Mesenchymal stem cell (in vitro differentiated cells and primary cell): ENCODE results near the gene EFHC1.

Experiments
- DNase-seq: peaks from one replicate; pipeline ENCODE4 v3.0.0-alpha.2; 2013
- H2AFZ ChIP-seq: one replicate; pipeline ENCODE4 v1.6.1; 2013; ENCODE audit warnings: low read depth, mild to moderate bottlenecking, control low read depth, inconsistent platforms, low read length, moderate library complexity
- H2AK5ac ChIP-seq: 2 replicates; pipeline ENCODE4 v1.6.1; 2013; ENCODE audit warnings: low read length, moderate library complexity, mild to moderate bottlenecking, inconsistent platforms; ENCODE audit not compliant: severe bottlenecking
- H2BK120ac ChIP-seq: one replicate; pipeline ENCODE4 v1.6.1; 2013; ENCODE audit warnings: low read depth, mild to moderate bottlenecking, inconsistent platforms, low read length, moderate library complexity
- H2BK12ac ChIP-seq, 2 experiments: one replicate each; pipeline ENCODE4 v1.6.1; 2013; ENCODE audit warnings: inconsistent platforms in 2 of 2, low read length in 2 of 2, mild to moderate bottlenecking in 2 of 2, moderate library complexity in 2 of 2, control low read depth in 1 of 2
- H2BK15ac ChIP-seq: one replicate; pipeline ENCODE4 v1.6.1; 2013; ENCODE audit warnings: mild to moderate bottlenecking, low read depth, inconsistent platforms; ENCODE audit not compliant: poor library complexity, severe bottlenecking
- H2BK5ac ChIP-seq: 2 replicates; pipeline ENCODE4 v1.6.1; 2013; ENCODE audit warnings: low read depth, mild to moderate bottlenecking, low read length, control low read depth, inconsistent platforms; ENCODE audit not compliant: poor library complexity, severe bottlenecking
- H3K14ac ChIP-seq, 2 experiments: one replicate each; pipeline ENCODE4 v1.6.1; 2013; ENCODE audit warnings: inconsistent platforms in 2 of 2, low read length in 2 of 2, control low read depth in 1 of 2, mild to moderate bottlenecking in 1 of 2, moderate library complexity in 1 of 2
- H3K18ac ChIP-seq, 2 experiments: one replicate each; pipeline ENCODE4 v1.6.1; 2013; ENCODE audit warnings: inconsistent platforms in 2 of 2, low read length in 2 of 2, control low read depth in 1 of 2, low read depth in 1 of 2, mild to moderate bottlenecking in 1 of 2
- H3K23ac ChIP-seq, 2 experiments: one replicate each; pipeline ENCODE4 v1.6.1; 2013; ENCODE audit warnings: inconsistent platforms in 2 of 2, low read length in 2 of 2, mild to moderate bottlenecking in 2 of 2, moderate library complexity in 2 of 2, control low read depth in 1 of 2
- H3K27ac ChIP-seq: 2 replicates; pipeline ENCODE4 v1.5.1; 2013; ENCODE audit warnings: mild to moderate bottlenecking, moderate library complexity, low read length, control low read depth, inconsistent platforms; ENCODE audit not compliant: poor library complexity, severe bottlenecking
- H3K27me3 ChIP-seq, 2 experiments: 2 replicates each; pipeline versions ENCODE4 v1.6.1 to v1.7.0; 2013; ENCODE audit warnings: low read length in 2 of 2, mild to moderate bottlenecking in 2 of 2, moderate library complexity in 2 of 2, control low read depth in 1 of 2, inconsistent platforms in 1 of 2; ENCODE audit not compliant: control insufficient read depth in 1 of 2, insufficient read depth in 1 of 2
- H3K36me3 ChIP-seq, 2 experiments: 2 replicates each; pipeline versions ENCODE4 v1.6.1 to v1.7.0; 2013; ENCODE audit warnings: low read length in 2 of 2, control low read depth in 1 of 2, inconsistent platforms in 1 of 2, low read depth in 1 of 2, mild to moderate bottlenecking in 1 of 2; ENCODE audit not compliant: insufficient read depth in 2 of 2, control insufficient read depth in 1 of 2
- H3K4ac ChIP-seq, 2 experiments: one replicate each; pipeline ENCODE4 v1.6.1; 2013; ENCODE audit warnings: inconsistent platforms in 2 of 2, low read length in 2 of 2, mild to moderate bottlenecking in 2 of 2, moderate library complexity in 2 of 2, control low read depth in 1 of 2, low read depth in 1 of 2
- H3K4me1 ChIP-seq: 2 replicates; pipeline ENCODE4 v1.6.1; 2013; ENCODE audit warnings: low read depth, low read length, control low read depth; ENCODE audit not compliant: control insufficient read depth, insufficient read depth
- H3K4me2 ChIP-seq: 2 replicates; pipeline ENCODE4 v1.6.1; 2013; ENCODE audit warnings: low read length, mild to moderate bottlenecking, inconsistent platforms; ENCODE audit not compliant: poor library complexity, severe bottlenecking
- H3K4me3 ChIP-seq, 2 experiments: 2 replicates each; pipeline versions ENCODE4 v1.5.1 to v1.7.0; 2013; ENCODE audit warnings: low read length in 2 of 2, mild to moderate bottlenecking in 2 of 2, control low read depth in 1 of 2, low read depth in 1 of 2; ENCODE audit not compliant: insufficient read depth in 1 of 2
- H3K79me1 ChIP-seq: replicated peaks from 2 replicates; pipeline ENCODE4 v1.6.1; 2013; ENCODE audit warnings: mild to moderate bottlenecking, control low read depth, low read length, inconsistent platforms; ENCODE audit not compliant: poor library complexity, severe bottlenecking
- H3K9ac ChIP-seq: 2 replicates; pipeline ENCODE4 v1.7.0; 2013; ENCODE audit warnings: mild to moderate bottlenecking, low read length, moderate library complexity
- H3K9me3 ChIP-seq: 2 replicates; pipeline ENCODE4 v1.7.0; 2013; ENCODE audit warnings: mild to moderate bottlenecking, low read length; ENCODE audit not compliant: control insufficient read depth
- H4K8ac ChIP-seq: one replicate; pipeline ENCODE4 v1.6.1; 2013; ENCODE audit warnings: inconsistent platforms, mild to moderate bottlenecking, low read length, moderate library complexity
- H4K91ac ChIP-seq: one replicate; pipeline ENCODE4 v1.6.1; 2013; ENCODE audit warnings: mild to moderate bottlenecking, low read length, inconsistent platforms
- WGBS: methylation state at CpG from one replicate; pipeline ENCODE4 v1.1.7; 2013; ENCODE audit warnings: mixed read lengths; 5-methylcytosine and 5-hydroxymethylcytosine counted together

Gene EFHC1

GRCh38 chr6:52375780-52376556 is 44.2 kb upstream of the EFHC1 start:
- peaks cover 0 to 3% of the 10 kb centered on the region in 2 experiments for H3K36me3 ChIP-seq
- peaks cover 13% of the 10 kb centered on the region for H3K79me1 ChIP-seq
- H3K14ac ChIP-seq: no peak overlapping the region
- H2BK120ac ChIP-seq: no peak overlapping the region
- H4K8ac ChIP-seq: no peak overlapping the region
- no peak overlapping the region for H3K23ac ChIP-seq
- no peak overlapping the region for H2AK5ac ChIP-seq
- no peak overlapping the region for H3K4me3 ChIP-seq
- H2BK5ac ChIP-seq: no peak overlapping the region
- no peak overlapping the region for H2BK12ac ChIP-seq
- H3K18ac ChIP-seq: no peak overlapping the region
- H3K4ac ChIP-seq: no peak overlapping the region
- H3K9me3 ChIP-seq: no peaks in the 10 kb centered on the region
- H3K4me2 ChIP-seq: no peak overlapping the region
- H2BK15ac ChIP-seq: no peak overlapping the region
- no peak overlapping the region for H3K27ac ChIP-seq
- H4K91ac ChIP-seq: no peak overlapping the region
- H3K27me3 ChIP-seq: no peaks in the 10 kb centered on the region
- H3K9ac ChIP-seq: no peak overlapping the region
- no peak overlapping the region for H2AFZ ChIP-seq
- no peak for DNase-seq
- H3K4me1 ChIP-seq: no peaks in the 10 kb centered on the region
- WGBS: 98% methylated on average over 2 of the region's 2 CpGs

GRCh38 chr6:52376763-52377162 is 43.4 kb upstream of the EFHC1 start:
- Histone ChIP-seq H3K4me2 (no peak overlapping the region), H3K4me3 (peak overlapping the region in 1 of 2 experiments; percentile 9), H2AK5ac (no peak overlapping the region), H3K9ac (no peak overlapping the region), H3K27me3 (no peaks in the 10 kb centered on the region), H2BK120ac (no peak overlapping the region), H4K8ac (no peak overlapping the region), H3K4ac (no peak overlapping the region), H2BK5ac (no peak overlapping the region), H3K9me3 (no peaks in the 10 kb centered on the region), H3K18ac (no peak overlapping the region), H2BK12ac (no peak overlapping the region), H3K23ac (no peak overlapping the region), H3K79me1 (peaks cover 13% of the 10 kb centered on the region), H3K27ac (no peak overlapping the region), H2BK15ac (no peak overlapping the region), H3K14ac (no peak overlapping the region), H3K4me1 (no peaks in the 10 kb centered on the region), H4K91ac (no peak overlapping the region), H2AFZ (no peak overlapping the region), H3K36me3 (peaks cover 0 to 3% of the 10 kb centered on the region in 2 experiments)
- 93% methylated on average over 1 of the region's 3 CpGs for WGBS
- no peak for DNase-seq

- H2AFZ ChIP-seq: no peak overlapping the region
- no peak overlapping the region for H3K4ac ChIP-seq
- no peaks in the 10 kb centered on the region for H3K4me1 ChIP-seq
- H4K91ac ChIP-seq: no peak overlapping the region
- no peak overlapping the region for H3K27ac ChIP-seq
- no peak overlapping the region for H3K14ac ChIP-seq
- peaks cover 0 to 3% of the 10 kb centered on the region in 2 experiments for H3K36me3 ChIP-seq
- no peaks in the 10 kb centered on the region for H3K27me3 ChIP-seq
- H3K9ac ChIP-seq: no peak overlapping the region
- H2BK12ac ChIP-seq: no peak overlapping the region
- no peak overlapping the region for H2BK120ac ChIP-seq
- H3K23ac ChIP-seq: no peak overlapping the region
- no peak overlapping the region for H3K4me2 ChIP-seq
- no peak overlapping the region for H3K18ac ChIP-seq
- H4K8ac ChIP-seq: no peak overlapping the region
- no peak for DNase-seq
- no peaks in the 10 kb centered on the region for H3K9me3 ChIP-seq
- H3K79me1 ChIP-seq: peaks cover 13% of the 10 kb centered on the region
- H3K4me3 ChIP-seq: no peak overlapping the region
- no peak overlapping the region for H2BK5ac ChIP-seq
- H2BK15ac ChIP-seq: no peak overlapping the region
- WGBS: 90% methylated on average over 2 of the region's 3 CpGs
- no peak overlapping the region for H2AK5ac ChIP-seq
Measured at GRCh38 chr6:52377538-52378221, 42.5 kb upstream of the EFHC1 start.

GRCh38 chr6:52381249-52381648 is 38.9 kb upstream of the EFHC1 start:
- Histone ChIP-seq H2AFZ (no peak overlapping the region), H3K4me3 (no peak overlapping the region), H3K27ac (no peak overlapping the region), H2AK5ac (no peak overlapping the region), H3K14ac (no peak overlapping the region), H2BK15ac (no peak overlapping the region), H3K36me3 (no peaks in the 10 kb centered on the region), H3K4me1 (no peaks in the 10 kb centered on the region), H3K9ac (no peak overlapping the region), H3K4me2 (no peak overlapping the region), H4K8ac (no peak overlapping the region), H3K18ac (no peak overlapping the region), H3K9me3 (no peaks in the 10 kb centered on the region), H3K79me1 (peaks cover 11% of the 10 kb centered on the region), H3K23ac (no peak overlapping the region), H2BK5ac (no peak overlapping the region), H2BK120ac (no peak overlapping the region), H3K4ac (no peak overlapping the region), H3K27me3 (no peaks in the 10 kb centered on the region), H4K91ac (no peak overlapping the region), H2BK12ac (no peak overlapping the region)
- WGBS: 95% methylated on average over 4 of the region's 4 CpGs
- DNase-seq: no peak
